Lung (tissue), 12 donors: Measurements from ENCODE around the gene DENND1A. TPM values are rescaled to one million over a fixed set of nuclear protein-coding genes. Genes with fewer than 3 reads are reported as not detected.

Experiments
- ATAC-seq: fragments of 200-7000 bp; cut with Tn5 transposase; one replicate; pipeline ENCODE4 v1.9.1; 2020; ENCODE audit warnings: moderate number of reproducible peaks; ENCODE audit not compliant: insufficient read depth, low FRiP score
- DNase-seq, 3 donors: peaks; one replicate each; pipeline ENCODE4 v3.0.0-alpha.2; 2013 to 2017
- H3K27ac ChIP-seq, 2 donors: one replicate each; pipeline ENCODE4 v1.5.1; 2013; ENCODE audit warnings: mild to moderate bottlenecking in 2 of 2, moderate library complexity in 2 of 2, control low read depth in 1 of 2, inconsistent platforms in 1 of 2, low read depth in 1 of 2, low read length in 1 of 2
- H3K27me3 ChIP-seq, 3 donors: one replicate each; pipeline ENCODE4 v1.5.1; 2013; ENCODE audit warnings: low read length in 2 of 3; ENCODE audit not compliant: control insufficient read depth in 3 of 3, insufficient read depth in 3 of 3
- H3K36me3 ChIP-seq, 4 donors: one replicate each; pipeline ENCODE4 v1.5.1; 2013; ENCODE audit warnings: low read length in 4 of 4, mild to moderate bottlenecking in 1 of 4, moderate library complexity in 1 of 4; ENCODE audit not compliant: control insufficient read depth in 4 of 4, insufficient read depth in 4 of 4
- H3K4me1 ChIP-seq, 5 donors: one replicate each; pipeline ENCODE4 v1.5.1; 2013; ENCODE audit warnings: low read length in 5 of 5, mild to moderate bottlenecking in 2 of 5, moderate library complexity in 1 of 5; ENCODE audit not compliant: control insufficient read depth in 5 of 5, insufficient read depth in 5 of 5
- H3K4me3 ChIP-seq: one replicate; pipeline ENCODE4 v1.5.1; 2013; ENCODE audit warnings: mild to moderate bottlenecking, control low read depth, moderate library complexity
- H3K9ac ChIP-seq, 2 donors: one replicate each; pipeline ENCODE4 v1.5.1; 2013; ENCODE audit warnings: low read length in 2 of 2, control low read depth in 1 of 2; ENCODE audit not compliant: insufficient read depth in 1 of 2
- H3K9me3 ChIP-seq, 4 donors: one replicate each; pipeline ENCODE4 v1.5.1; 2013; ENCODE audit warnings: low read length in 3 of 4, mild to moderate bottlenecking in 1 of 4, moderate library complexity in 1 of 4; ENCODE audit not compliant: control insufficient read depth in 4 of 4, insufficient read depth in 3 of 4
- CTCF ChIP-seq: IDR thresholded peaks from 2 replicates; pipeline ENCODE4 v1.5.1; 2012; ENCODE audit warnings: mild to moderate bottlenecking; ENCODE audit errors: control extremely low read depth, extremely low read depth
- WGBS, 2 donors: extraction: QIAGEN DNeasy Blood & Tissue Kit; methylation state at CpG; one replicate each; pipeline ENCODE4 v1.1.7; 2013; 5-methylcytosine and 5-hydroxymethylcytosine counted together
- polyA plus RNA-seq, 2 donors: library from polyadenylated mRNA; stranded (reverse); fragments of 200-250 nt; gene quantifications; one replicate each; pipeline ENCODE4 v1.2.1, GENCODE V29; 2013
- total RNA-seq, 2 donors: library from RNA; depleted of rRNA in 1 of 2; stranded (reverse); fragments of >200 nt in 1 of 2; gene quantifications; one replicate each; pipeline ENCODE4 v1.2.1, GENCODE V29; 2014 to 2021
- donor health status: control.
- donor health status: control.
- donor health status: Bipolar disorder and iron deficiency.
- donor health status: healthy.
- donor health status: DM: yes; HTN: yes; CAD: no.

DENND1A gene
- total and polyA plus RNA-seq, 4 donors: 5.7 to 29.8 (median 14.5) TPM

DNA sequence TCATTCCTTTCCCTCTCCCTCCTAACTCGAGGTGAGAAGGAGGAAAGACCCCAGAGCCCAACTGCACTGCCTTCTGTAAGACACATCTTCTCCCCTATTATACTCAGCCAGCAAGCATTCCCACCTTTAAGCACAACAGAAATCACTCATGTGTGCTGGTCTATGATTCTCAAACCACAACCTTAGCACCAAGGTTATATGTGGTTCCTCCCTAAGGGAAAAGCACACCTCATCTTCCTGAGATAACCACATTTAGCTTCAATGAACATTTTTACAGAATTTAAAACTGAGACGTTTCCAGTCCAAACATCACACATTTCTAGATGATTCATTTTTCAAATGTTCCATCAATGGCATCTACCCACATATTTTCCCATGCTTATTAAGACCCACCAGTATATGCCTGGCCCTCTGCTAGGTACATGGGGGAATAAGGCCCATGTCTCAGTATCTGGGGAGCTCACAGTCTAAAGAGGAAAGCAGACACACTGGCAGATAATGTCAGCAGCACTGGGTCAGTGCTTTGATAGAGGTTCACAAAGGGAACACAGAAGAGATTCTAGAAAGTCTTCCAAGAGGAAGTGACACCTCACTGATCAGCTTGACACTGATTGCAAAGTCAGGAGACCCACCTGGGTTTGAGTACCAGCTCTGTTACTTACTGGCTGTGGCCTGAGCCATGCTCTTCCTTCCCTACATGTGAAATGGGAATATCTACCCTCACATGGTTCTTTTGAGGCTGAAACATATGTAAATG is 245.4 kb downstream of the DENND1A start:
- no peak overlapping the region for H3K9ac ChIP-seq
- TF ChIP-seq CTCF: no peak
- no peaks in the 10 kb centered on the region for H3K9me3 ChIP-seq
- no peaks in the 10 kb centered on the region for H3K36me3 ChIP-seq
- peaks cover 2 to 23% (median 12%) of the 10 kb centered on the region in 5 donors for H3K4me1 ChIP-seq
- WGBS, 2 donors: 83 to 93% methylated on average over 2 of the region's 2 CpGs
- H3K27ac ChIP-seq: no peak overlapping the region
- no peak for ATAC-seq
- no peak overlapping the region for H3K4me3 ChIP-seq
- DNase-seq: no peak
- peaks cover 0 to 37% (median 15%) of the 10 kb centered on the region in 3 donors for H3K27me3 ChIP-seq

DNA sequence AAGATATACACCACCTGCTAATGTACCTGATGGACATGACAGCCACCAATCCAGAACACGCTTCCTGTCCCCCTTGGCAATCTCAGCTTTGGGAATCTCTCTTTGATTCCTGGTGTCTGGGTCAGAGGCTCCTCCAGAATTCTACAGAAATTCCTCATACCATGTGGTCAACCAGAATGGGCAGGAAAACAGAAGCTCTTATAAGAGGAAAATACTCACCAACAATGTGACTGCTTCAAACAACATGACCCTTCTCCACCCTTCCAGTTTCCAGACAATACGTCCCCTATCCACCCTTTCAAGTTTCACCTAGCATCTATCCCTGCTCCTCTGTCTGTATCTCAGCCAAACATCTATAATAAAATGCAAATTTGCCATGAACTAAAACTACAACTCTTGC is 247.2 kb downstream of the DENND1A start:
- Histone ChIP-seq H3K9me3 (no peaks in the 10 kb centered on the region), H3K36me3 (no peaks in the 10 kb centered on the region), H3K27ac (no peak overlapping the region), H3K9ac (no peak overlapping the region), H3K27me3 (peaks cover 0 to 37% (median 16%) of the 10 kb centered on the region in 3 donors), H3K4me3 (no peak overlapping the region), H3K4me1 (peaks cover 11 to 38% (median 20%) of the 10 kb centered on the region in 5 donors)
- DNase-seq (no peak), ATAC-seq (no peak)
- WGBS, 2 donors: 96 to 99% methylated on average over 2 of the region's 2 CpGs
- no peak for TF ChIP-seq CTCF

- H3K4me3 ChIP-seq: no peak overlapping the region
- no peak overlapping the region for H3K27ac ChIP-seq
- WGBS, 2 donors: 88 to 94% methylated on average over 8 of the region's 8 CpGs
- no peaks in the 10 kb centered on the region for H3K9me3 ChIP-seq
- H3K4me1 ChIP-seq: peaks cover 0 to 21% (median 18%) of the 10 kb centered on the region in 5 donors
- ATAC-seq: no peak
- no peak for TF ChIP-seq CTCF
- H3K9ac ChIP-seq: no peak overlapping the region
- peaks cover 0 to 47% (median 21%) of the 10 kb centered on the region in 3 donors for H3K27me3 ChIP-seq
- no peak for DNase-seq
- H3K36me3 ChIP-seq: no peaks in the 10 kb centered on the region
These were observed 249.6 kb downstream of the DENND1A start for GRCh38 chr9:123680352-123680751.
